ENCODE measurements around the gene LPAR5.

LPAR5 gene

DNA sequence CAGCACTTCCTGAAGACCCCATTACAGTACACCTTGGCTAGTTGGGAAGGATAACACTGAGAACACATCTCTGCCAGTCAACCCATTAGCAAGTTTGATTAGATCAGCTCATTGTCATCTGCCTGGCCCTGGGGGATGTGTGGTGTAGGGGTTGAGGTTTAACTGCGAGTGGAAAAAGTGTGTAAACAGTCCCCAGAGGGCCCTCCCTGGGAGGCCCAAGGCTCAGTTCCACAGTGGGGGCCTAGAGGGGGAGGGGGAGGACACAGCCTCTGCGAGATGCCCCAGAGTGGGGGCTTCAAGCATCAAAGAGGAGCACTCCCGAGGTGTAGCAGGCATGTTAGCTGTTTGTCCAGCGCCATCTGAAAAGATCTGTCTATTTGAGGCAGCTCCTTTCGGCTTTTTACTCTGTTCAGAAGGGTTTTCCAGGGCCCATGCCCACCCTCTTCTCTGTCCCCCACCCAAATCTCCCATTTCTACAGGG is 344 bp downstream of the LPAR5 start:
- DNase-seq, result peak; percentile 42

DNA sequence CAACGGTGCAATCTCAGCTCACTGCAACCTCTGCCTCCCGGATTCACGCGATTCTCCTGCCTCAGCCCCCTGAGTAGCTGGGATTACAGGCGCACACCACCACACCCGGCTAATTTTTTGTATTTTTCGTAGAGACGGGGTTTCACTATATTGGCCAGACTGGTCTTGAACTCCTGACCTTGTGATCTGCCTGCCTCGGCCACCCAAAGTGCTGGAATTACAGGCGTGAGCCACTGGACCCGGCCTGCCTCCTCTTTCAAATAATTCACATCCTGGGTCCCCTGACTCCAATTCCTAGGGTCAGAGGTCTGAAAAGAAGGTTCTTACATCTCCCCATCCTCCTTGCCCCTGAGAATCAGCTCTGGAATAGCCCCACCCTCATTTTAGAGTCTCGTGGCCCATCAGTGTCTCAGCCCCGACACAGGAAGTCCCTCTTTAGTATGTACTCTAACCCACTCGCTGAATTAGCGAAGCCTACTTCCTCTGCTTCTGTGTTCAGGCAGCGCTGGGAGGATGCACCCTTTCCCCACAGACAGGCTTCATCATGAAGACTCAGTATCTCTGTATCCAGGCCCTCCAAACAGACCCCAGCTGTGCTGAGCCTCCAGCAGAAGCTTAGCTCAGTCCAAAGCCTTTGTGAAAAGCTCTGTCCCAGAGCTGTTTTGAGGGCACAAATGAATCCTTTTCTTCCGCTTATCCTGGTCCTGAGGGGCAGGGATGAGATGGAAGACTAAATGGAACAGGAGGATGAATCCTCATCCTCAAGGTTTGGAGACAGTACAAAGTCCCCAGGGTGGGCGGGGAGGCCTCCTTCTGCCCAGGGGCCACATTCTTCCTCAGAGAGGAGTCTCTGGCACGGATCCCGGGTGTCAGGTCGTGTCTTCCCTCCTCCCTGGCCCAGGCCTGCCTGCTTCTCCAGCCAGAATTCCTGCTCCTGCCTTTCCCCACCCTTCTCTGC is 3.5 kb downstream of the LPAR5 start:
- DNase-seq, result peak; percentile 74

GRCh38 chr12:6631549-6631961 is 4.2 kb downstream of the LPAR5 start:
- peak; percentile 41 for DNase-seq

GRCh38 chr12:6630736-6631135 is 5.0 kb downstream of the LPAR5 start:
- no peak for DNase-seq

DNA sequence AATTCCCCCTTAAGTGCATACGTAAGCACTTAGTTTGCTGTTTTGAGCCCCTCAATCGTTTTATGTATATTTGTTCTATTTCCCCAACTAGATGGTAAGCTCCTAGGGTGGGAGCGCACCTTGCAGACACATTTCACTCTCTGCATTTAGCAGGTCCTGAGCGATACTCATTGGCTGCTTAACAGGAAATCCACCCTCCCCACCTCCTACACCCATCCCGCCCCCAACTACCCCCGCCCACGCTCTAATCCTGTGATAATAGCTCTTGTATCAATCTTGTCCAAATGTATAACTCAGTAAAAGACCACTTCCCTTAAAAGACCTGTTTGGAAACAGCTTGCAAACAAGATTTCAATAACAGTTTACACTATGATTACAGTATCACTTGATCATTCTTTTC is 8.1 kb downstream of the LPAR5 start:
- DNase-seq, result peak; percentile 75

DNA sequence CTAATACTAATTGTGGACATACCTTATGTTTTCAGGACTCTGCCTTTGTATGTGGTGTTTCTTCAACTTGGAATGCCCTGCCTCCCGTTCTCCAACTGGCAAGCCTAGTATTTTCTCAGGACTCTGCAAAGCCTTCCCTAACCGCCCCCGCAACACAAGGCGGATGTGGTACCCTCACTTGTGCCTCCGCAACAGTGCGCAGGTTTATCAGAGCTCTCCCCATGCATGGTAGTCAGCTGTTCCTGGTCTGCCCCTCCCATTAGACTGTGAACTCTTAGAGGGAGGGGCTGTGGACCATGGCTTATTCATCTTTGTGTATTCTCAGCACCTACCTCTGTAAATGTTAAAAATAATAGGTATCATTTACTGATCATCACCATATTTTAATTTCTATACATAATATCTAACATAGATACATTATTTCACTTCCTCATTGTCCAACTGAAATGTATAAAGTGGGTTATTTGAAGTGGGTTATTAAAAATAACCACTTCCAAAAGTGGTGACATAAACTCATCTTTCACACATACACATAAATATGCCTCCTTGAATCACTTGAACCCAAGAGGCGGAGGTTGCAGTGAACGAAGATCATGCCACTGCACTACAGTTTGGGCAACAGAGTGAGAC is 9.0 kb downstream of the LPAR5 start:
- DNase-seq, result peak; percentile 32

GRCh38 chr12:6620885-6621274 is 14.9 kb downstream of the LPAR5 start:
- no peak for DNase-seq

- DNase-seq, result peak; percentile 68
These were observed 15.4 kb downstream of the LPAR5 start for GRCh38 chr12:6620137-6620884.

DNA sequence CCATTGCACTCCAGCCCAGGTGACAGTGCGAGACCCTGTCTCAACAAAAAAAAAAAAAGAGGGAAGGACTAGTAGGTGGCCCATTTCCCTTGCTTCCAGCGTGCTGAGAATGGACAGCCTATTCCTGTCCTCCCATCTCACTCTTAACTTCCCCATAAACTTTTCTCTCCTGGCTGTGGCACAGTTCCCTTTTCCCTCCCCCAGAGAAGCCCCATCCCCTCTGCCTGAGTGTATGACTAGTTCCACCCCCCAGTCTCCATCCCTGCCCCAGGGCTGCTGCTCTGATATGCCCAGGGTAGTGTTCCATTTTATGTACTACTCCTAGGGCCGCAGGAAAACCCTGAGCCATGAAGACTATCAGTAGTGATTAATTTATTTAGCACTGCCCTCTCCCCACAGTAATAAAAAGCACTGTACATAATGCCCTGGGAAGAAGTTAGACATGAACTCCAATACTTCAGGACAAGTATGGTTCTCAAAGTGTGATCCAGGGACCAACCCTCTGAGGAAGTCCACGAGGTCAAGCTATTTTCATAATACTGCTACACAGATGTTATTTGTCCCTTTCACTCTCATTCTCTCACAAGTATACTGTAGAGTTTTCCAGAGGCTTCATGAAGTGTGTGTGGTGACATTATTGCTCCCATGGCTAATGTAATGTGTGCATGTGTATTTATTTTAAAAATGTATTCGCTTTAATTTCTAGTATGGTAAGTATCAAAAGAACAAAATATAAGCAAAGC is 17.1 kb downstream of the LPAR5 start:
- no peak for DNase-seq

DNA sequence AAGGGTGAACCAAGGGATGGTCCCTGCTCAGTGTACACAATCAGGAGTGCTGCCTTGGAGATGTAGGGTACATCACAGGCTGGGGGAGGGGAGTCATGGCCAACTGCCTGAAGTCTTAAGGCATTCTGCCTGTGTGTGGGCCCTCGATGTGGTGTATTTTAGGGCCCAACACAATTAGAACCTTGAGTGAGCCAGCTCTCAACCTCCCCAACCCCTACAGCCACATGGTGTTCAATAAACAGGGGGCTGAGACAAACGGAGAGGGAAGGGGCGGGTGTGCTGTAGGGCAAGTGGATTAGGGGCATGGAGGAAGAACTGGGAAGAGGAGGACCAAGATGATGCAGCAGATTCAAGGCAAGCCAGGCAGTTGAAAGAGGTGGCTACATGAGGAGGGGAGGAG is 20.0 kb downstream of the LPAR5 start:
- DNase-seq, result no peak

GRCh38 chr12:6614513-6615172 is 21.1 kb downstream of the LPAR5 start:
- DNase-seq, result no peak

DNA sequence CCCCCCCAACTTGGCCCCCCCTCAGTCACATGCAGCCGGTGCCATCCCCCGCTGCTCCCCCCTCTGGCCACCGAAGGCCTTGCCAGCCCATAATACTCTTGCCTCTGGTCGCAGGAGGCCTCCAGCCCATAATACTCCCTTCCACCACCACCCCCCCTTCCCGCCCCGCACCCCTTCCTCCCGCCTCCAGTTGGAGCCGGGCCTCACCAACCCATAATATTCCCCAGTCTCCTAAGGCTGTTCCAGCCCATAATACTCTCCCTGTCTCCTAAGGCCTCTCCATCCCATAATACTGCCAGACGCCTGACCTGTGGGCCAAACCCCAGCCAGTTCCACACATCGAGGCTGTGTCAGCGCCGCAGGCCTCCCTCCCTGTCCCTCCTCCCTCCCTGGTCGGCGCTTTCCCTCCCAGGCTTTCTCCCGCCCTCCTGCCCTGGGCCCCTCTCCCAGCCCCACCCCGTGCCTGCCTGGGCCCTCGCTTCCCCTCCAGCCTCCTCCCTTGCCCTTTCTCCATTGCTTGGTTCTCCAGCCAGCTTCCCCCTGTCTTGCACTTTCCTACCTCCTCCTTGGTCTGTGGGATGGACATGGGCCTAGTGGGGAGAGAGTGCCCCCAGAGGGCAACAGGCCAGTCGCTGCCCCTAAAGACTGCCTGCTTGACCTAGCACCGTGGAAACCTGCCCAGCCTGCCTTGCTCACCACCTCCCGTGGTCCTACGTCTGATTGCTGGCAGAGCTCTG is 21.8 kb downstream of the LPAR5 start:
- peak; percentile 51 for DNase-seq

GRCh38 chr12:6613015-6613775 is 22.6 kb downstream of the LPAR5 start:
- DNase-seq, result peak; percentile 40

DNA sequence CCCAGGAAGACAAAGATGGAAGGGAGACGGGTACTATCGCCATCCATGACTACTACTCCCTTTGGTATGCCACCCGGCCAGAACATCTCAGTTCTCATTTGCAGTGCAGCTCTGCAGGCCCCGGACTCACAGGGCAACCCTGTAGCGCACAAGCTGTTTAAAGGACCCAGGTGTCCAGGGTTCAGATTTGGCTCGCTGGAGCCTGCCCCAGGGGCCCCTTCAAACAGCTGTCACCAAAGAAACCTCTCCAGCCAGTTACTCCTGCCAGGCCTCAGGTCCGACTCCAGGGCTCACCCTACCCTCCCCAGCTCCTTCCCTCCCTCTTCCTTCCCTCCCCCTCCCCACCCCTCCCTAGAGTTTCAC is 23.1 kb downstream of the LPAR5 start:
- DNase-seq, result no peak

DNA sequence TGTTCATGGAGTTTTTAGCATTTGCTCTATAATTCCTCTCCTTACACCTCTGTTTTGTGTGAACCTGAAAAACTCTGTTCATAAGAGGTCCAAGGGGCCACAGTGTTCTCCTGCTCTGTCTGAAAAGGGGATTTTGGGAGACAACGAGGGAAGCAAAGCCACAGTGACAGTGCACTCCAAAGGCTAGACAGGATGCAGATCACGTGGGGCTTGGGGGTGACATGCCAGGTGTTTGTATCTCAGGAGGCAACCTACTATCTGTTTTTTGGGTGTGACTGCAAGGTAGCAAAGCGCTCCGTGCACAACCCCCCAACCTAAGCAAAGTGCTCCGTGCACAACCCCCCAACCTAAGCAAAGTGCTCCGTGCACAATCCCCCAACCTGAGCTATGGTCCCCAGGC is 23.5 kb downstream of the LPAR5 start:
- DNase-seq, result peak; percentile 70

- DNase-seq, result peak; percentile 37
These were observed 27.0 kb downstream of the LPAR5 start for GRCh38 chr12:6608592-6609281.

DNA sequence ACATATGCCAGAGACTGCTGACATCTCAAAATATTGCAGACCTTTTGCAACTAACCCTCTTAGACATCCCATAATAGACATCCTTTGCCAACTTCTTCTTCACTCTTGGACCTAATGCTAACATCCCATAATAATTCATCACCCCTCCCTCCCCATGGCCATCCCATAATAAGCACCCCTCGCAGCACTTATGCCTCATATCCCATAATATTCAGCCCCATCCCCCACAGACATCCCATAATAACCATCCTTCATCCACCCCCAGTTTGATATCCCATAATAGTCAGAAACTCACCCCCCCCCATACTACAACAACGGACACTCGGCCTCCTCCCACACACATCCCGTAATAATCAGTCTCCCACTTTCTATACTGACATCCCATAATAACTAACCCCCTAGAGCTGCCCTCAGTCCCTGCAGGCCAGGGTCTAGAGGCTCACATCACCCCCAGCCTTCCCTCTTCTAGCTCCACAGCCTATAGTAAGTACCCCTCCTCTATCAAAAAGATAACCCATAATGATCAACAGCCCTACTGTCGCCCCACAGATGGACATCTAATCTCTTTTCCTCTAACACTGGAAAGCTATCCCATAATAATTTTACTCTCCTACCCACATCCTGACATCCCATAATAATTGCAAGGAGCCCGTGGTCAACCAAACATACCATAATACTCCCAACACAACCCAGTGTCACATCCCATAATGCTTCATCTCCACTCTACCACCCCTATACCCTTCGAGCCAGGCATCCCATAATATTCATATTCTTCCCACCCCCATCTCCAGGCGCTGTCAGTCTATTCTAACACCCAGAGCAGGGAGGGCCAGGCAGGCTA is 27.8 kb downstream of the LPAR5 start:
- DNase-seq, result peak; percentile 61

DNA sequence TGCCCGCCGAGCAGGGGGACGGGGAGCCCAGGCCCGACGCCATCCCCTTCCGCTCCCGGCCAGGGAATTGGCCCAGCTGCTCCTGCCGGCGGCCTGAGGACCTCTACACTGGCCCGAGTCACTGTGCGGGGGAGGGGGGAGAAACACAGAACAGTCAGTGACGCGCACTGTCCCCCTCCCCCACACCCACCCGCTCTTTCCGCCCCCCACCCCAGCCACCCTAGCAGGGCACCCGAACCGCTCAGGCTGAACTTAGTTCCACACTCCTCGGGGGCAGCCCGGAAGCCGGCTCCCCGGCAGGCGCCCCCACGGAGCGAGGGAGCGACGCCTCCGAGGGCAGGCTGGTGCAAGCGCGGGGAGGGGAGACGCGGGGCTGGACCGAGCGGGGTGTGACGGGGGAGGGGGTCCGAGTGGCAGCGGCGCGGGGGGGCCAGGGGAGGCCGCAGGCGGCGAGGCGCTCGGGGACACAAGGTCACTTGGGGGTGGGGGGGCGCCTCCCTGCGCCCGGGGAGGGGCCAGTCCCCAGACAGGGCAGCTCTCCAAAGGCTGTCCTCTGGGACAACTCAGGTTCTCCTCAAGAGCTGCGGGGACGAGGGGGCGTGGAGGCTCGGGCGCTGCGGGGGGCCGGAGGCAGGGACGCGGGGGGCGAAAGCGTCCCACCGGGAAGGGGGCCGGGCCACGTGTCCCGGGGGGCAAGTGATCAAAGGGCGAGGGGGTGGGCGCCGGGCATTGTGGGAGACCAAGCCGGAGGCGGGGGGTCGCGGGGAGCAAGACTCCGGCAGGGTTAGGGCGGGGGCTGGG is 29.2 kb downstream of the LPAR5 start:
- DNase-seq, result peak; percentile 81
